ENCODE data around the gene STK32B.

STK32B gene

GRCh38 chr4:5118091-5118786 is 67.0 kb downstream of the STK32B start:
- TF ChIP-seq GATA2 (IDR thresholded peaks at IDR 0.05; ENCODE audit: low read depth, low read length): no peak
- TF ChIP-seq GATA3 (IDR thresholded peaks at IDR 0.05; ENCODE audit: low read depth, low read length): no peak

- TF ChIP-seq GATA3 (IDR thresholded peaks at IDR 0.05; ENCODE audit: low read depth, low read length) (no peak), GATA2 (IDR thresholded peaks at IDR 0.05; ENCODE audit: low read depth, low read length) (no peak)
These were observed 67.9 kb downstream of the STK32B start for GRCh38 chr4:5118994-5119835.

DNA sequence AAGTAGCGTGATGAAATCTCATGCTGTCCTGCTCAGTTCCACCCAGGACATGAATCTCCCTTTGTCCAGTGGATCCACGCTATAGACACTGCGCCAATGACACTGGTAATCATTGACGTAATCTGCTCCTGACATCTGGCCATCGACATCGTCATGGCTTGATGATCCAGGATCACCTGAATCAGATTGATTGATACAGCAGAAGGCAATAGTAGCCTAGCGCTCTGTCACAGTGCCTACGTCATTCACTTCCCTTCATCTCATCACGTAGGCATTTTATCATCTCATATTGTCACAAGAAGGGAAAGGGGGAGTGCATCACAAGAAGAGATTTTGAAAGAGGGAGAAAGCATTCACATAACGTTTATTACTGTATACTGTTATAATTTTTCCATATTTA is 68.8 kb downstream of the STK32B start:
- TF ChIP-seq GATA3 (IDR thresholded peaks at IDR 0.05; ENCODE audit: low read depth, low read length): no peak
- no peak for TF ChIP-seq GATA2 (IDR thresholded peaks at IDR 0.05; ENCODE audit: low read depth, low read length)

- no peak for TF ChIP-seq GATA3 (IDR thresholded peaks at IDR 0.05; ENCODE audit: low read depth, low read length)
- TF ChIP-seq GATA2 (IDR thresholded peaks at IDR 0.05; ENCODE audit: low read depth, low read length): no peak
These were observed 69.2 kb downstream of the STK32B start for GRCh38 chr4:5120468-5120867.

DNA sequence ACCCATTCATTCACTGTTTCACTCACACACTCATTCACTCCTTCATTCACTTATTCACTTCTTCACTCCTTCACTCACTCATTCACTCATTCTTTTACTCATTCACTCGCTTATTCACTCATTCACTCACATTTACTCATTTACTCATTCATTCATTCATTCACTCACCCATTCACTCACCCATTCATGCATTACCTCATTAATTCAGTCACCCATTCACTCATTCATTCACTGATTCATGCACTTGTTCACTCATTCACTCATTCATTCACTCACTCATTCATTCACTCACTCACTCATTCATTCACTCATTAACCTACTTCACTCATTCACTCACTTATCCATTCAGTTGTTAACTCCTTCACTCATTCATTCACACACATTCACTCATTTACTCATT is 70.8 kb downstream of the STK32B start:
- TF ChIP-seq GATA3 (IDR thresholded peaks at IDR 0.05; ENCODE audit: low read depth, low read length) (no peak), GATA2 (IDR thresholded peaks at IDR 0.05; ENCODE audit: low read depth, low read length) (no peak)

GRCh38 chr4:5124876-5125275 is 73.6 kb downstream of the STK32B start:
- TF ChIP-seq GATA2 (IDR thresholded peaks at IDR 0.05; ENCODE audit: low read depth, low read length): no peak
- TF ChIP-seq GATA3 (IDR thresholded peaks at IDR 0.05; ENCODE audit: low read depth, low read length): no peak

DNA sequence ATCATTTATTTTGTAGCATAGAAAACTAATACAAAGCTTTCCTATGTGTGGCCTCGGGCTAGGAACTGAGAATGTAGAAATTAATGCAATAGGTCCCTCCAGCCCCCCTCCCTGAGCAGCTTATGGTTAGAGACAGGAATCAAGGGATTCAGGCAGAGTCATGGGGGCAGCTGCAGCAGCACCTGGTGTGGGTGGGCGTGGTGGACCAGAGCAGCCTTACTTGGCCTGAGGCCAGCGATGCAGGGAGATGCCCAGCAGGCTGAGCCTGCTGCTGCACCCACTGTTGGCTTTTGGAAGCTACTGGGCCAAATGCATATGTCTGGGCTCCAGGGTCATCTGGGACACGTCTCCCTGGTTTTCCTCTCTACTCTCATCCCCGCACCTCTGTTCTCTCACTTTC is 74.0 kb downstream of the STK32B start:
- TF ChIP-seq GATA2 (IDR thresholded peaks at IDR 0.05; ENCODE audit: low read depth, low read length) (no peak), GATA3 (IDR thresholded peaks at IDR 0.05; ENCODE audit: low read depth, low read length) (no peak)

GRCh38 chr4:5126231-5126630 is 75.0 kb downstream of the STK32B start:
- TF ChIP-seq GATA2 (IDR thresholded peaks at IDR 0.05; ENCODE audit: low read depth, low read length): no peak
- TF ChIP-seq GATA3 (IDR thresholded peaks at IDR 0.05; ENCODE audit: low read depth, low read length): no peak

GRCh38 chr4:5126857-5127256 is 75.6 kb downstream of the STK32B start:
- TF ChIP-seq GATA2 (IDR thresholded peaks at IDR 0.05; ENCODE audit: low read depth, low read length) (no peak), GATA3 (IDR thresholded peaks at IDR 0.05; ENCODE audit: low read depth, low read length) (no peak)

GRCh38 chr4:5127556-5127955 is 76.3 kb downstream of the STK32B start:
- TF ChIP-seq GATA3 (IDR thresholded peaks at IDR 0.05; ENCODE audit: low read depth, low read length) (no peak), GATA2 (IDR thresholded peaks at IDR 0.05; ENCODE audit: low read depth, low read length) (no peak)

DNA sequence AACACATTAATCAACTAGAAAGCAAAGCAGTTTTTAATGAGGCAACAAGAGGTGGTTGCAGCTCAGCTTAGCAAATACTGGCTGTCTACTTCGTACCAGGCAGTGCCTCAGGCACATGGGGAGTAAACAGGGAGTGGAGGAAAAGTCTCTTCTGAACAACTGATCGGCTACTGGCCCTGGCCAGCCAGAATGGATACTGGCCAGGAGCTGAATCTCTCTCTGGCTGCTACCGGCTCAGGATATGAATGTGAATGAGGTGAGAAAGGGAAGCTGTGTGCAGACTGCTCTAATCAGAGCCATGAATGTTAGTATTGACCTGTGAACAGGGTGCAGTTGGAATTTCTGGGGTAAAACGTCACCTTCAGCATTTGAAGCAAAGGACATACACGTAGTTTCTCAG is 77.3 kb downstream of the STK32B start:
- TF ChIP-seq GATA3 (IDR thresholded peaks at IDR 0.05; ENCODE audit: low read depth, low read length): no peak
- TF ChIP-seq GATA2 (IDR thresholded peaks at IDR 0.05; ENCODE audit: low read depth, low read length): no peak

DNA sequence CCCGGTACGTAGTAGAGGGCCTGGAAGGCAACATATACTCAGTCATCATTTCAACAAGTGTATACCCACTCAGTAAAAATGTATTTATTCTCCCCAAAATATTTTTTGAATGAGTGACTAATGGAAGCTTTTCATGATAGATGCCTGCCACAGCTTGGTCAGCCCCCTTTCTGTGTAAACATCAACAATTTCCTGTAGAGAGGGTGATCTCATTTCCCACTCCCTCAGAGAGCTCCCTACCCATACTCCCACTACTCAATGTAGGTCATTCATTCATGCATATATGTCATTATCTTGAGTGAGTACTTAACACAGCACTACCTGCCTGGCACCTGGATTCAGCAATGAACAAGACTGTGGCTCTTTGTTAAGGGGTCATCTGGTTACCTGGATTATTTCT is 81.9 kb downstream of the STK32B start:
- TF ChIP-seq GATA2 (IDR thresholded peaks at IDR 0.05; ENCODE audit: low read depth, low read length): no peak
- TF ChIP-seq GATA3 (IDR thresholded peaks at IDR 0.05; ENCODE audit: low read depth, low read length): no peak

DNA sequence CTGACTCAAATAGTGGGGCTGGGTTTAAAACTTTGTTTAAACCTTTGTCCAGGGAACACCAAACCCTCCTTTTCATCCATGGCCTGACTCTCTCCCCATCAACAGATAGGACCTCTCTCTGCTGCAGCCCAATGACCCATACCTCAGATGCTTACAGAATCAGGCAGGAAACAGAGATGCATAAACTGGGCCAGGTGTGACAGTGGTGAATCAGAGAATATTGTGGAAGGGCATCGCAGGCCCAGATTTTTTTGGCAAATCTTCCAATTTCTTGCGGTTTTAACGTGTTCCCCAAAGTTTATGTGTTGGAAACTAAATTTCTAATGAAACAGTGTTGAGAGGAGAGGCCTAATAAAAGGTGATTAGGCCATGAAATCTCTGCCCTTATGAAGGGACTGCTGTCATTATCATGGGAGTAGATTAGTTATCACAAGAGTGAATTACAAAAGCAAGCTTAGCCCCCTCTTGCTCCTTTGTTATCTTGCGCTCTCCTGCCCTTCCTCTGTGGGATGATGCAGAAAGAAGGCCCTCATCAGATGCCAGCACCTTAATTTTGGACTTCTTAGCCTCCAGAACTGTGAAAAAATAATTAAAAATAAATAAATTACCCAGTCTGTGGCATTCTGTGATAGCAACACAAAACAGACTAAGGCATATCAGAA is 82.8 kb downstream of the STK32B start:
- TF ChIP-seq GATA3 (IDR thresholded peaks at IDR 0.05; ENCODE audit: low read depth, low read length) (no peak), GATA2 (IDR thresholded peaks at IDR 0.05; ENCODE audit: low read depth, low read length) (no peak)

DNA sequence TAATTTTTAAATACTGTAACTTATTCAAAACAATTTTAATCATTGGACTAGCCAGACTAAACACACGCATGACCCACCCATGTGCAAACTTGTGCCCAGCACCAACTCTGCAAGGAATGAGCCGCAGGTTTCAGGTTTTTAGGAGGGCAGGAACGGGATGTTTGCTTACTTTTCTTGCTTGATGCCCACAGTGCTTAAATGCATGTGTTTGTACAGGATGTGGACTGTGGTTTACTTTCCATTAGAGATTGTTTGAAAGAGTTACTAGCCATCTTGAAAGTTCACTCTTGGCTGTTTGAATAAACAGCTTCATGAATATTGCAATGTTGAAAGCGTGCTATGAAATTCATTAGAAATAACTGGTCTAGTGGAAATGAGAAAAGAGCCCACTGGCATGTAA is 83.3 kb downstream of the STK32B start:
- TF ChIP-seq GATA3 (IDR thresholded peaks at IDR 0.05; ENCODE audit: low read depth, low read length) (no peak), GATA2 (IDR thresholded peaks at IDR 0.05; ENCODE audit: low read depth, low read length) (no peak)

Data from SH-SY5Y (cell line).